Adrenal gland (tissue), 12 donors: Measurements from ENCODE around the gene RAB40A. TPM values are rescaled to one million over a fixed set of nuclear protein-coding genes. Genes with fewer than 3 reads are reported as not detected.

ENCODE experiments used
- DNase-seq, 7 donors: peaks; one replicate each; pipeline ENCODE4 v3.0.0-alpha.2; 2019 to 2020
- H3K27ac ChIP-seq, 5 donors: fragments of 200-600 bp; sonication (generic) in 4 of 5; 1 replicate in 3 of 5; 2 replicates in 2 of 5; pipeline versions ENCODE4 v1.5.1 to v1.8.0; 2016 to 2020; ENCODE audit warnings: mild to moderate bottlenecking in 1 of 5
- H3K27me3 ChIP-seq: fragments of 200-600 bp; 2 replicates; pipeline ENCODE4 v1.8.0; 2021
- H3K36me3 ChIP-seq, 2 donors: fragments of 200-600 bp; replicated peaks in 1 of 2; 1 replicate in 1 of 2; 2 replicates in 1 of 2; pipeline versions ENCODE4 v1.5.1 to v1.8.0; 2018 to 2022
- H3K4me1 ChIP-seq, 2 donors: fragments of 200-600 bp; replicated peaks in 1 of 2; 1 replicate in 1 of 2; 2 replicates in 1 of 2; pipeline versions ENCODE4 v1.5.1 to v1.8.0; 2018 to 2021
- H3K4me3 ChIP-seq, 4 donors: fragments of 200-600 bp; sonication (generic) in 3 of 4; one replicate each; pipeline ENCODE4 v1.5.1; 2016 to 2018
- H3K9me3 ChIP-seq, 3 donors: fragments of 200-600 bp; sonication (generic) in 1 of 3; replicated peaks in 1 of 3; 1 replicate in 2 of 3; 2 replicates in 1 of 3; pipeline versions ENCODE4 v1.5.1 to v1.8.0; 2016 to 2021
- POLR2A ChIP-seq, 2 donors: fragments of 450-650 bp; IDR thresholded peaks; one replicate each; pipeline ENCODE4 v1.6.1; 2017; ENCODE audit warnings: antibody characterized with exemption in 2 of 2, mild to moderate bottlenecking in 2 of 2, moderate library complexity in 1 of 2
- WGBS, 4 donors: extraction: QIAGEN DNeasy Blood & Tissue Kit in 2 of 4; methylation state at CpG; one replicate each; pipeline versions ENCODE4 v1.1.5 to v1.1.7; 2013 to 2017; 5-methylcytosine and 5-hydroxymethylcytosine counted together
- intact Hi-C, 2 donors: fragments of 100-400 bp; cut with DNase I; formaldehyde crosslinking; loops; one replicate each; pipeline versions ENCODE4 v1.14.1 to v1.15.0; 2022 to 2023
- polyA plus RNA-seq, 3 donors: library from polyadenylated mRNA; stranded (reverse); fragments of 200-250 nt in 2 of 3; fragments of 350-450 nt in 1 of 3; fragmentation: Illumina TruSeq in 1 of 3; extraction: RNeasy Lipid Tissue Mini Kit (QIAGEN cat#74804) in 1 of 3; gene quantifications; one replicate each; pipeline ENCODE4 v1.2.3, GENCODE V29; 2013 to 2014
- total RNA-seq, 9 donors: library from RNA; depleted of rRNA in 4 of 9; stranded (reverse); fragments of >200 nt in 4 of 9; fragments of 120-200 nt in 1 of 9; fragmentation: NEBNext Ultra II Directional in 1 of 9; extraction: Animal tissue kit (Norgen Biotek cat#: 25700) in 1 of 9; gene quantifications; one replicate each; pipeline versions ENCODE4 v1.1.0 to v1.2.4, GENCODE V29; 2013 to 2023
- TF ChIP-seq, protein P1 (sequence below), 6 experiments: fragments of 450-650 bp in 4 of 6; fragments of 200-600 bp in 2 of 6; sonication (generic) in 1 of 6; IDR thresholded peaks; 1 replicate in 5 of 6; 2 replicates in 1 of 6; pipeline versions ENCODE4 v1.5.1 to v1.8.0; 2016 to 2021; ENCODE audit warnings: antibody characterized with exemption in 6 of 6, mild to moderate bottlenecking in 2 of 6, moderate library complexity in 1 of 6
- donor health status: healthy with polysubstance abuse.
- donor health status: Bipolar disorder and iron deficiency.
- donor health status: DM: yes; HTN: yes; CAD: no.
- donor health status: DM: no; HTN: no; CAD: no.
- donor health status: DM: no; HTN: no; CAD: no.
- donor health status: DM: yes; HTN: yes; CAD: no.

The RAB40A gene
- total and polyA plus RNA-seq, 12 donors = 0.65 to 3.4 (median 1.2) TPM

DNA sequence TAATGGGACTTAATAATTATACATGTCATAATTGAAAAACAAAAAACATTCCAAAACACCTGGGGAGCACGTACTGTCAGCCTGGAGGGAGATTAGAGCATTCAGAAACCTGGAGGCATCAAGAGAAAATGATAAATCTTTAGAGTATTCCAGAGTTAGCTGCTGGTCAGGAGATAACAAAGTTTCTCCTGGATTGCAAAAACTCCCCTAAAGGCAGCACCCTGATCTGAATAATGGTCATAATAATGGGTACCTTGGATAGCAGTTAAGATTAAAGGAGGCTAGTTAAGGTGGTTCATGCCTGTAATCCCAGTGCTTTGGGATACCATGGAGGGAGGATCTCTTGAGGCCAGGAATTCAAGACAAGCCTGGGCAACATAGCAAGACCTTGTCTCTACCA is 15.9 kb upstream of the RAB40A start:
- TF ChIP-seq POLR2A (IDR thresholded peaks at IDR 0.05) = no peak
- TF ChIP-seq, protein P1, sequence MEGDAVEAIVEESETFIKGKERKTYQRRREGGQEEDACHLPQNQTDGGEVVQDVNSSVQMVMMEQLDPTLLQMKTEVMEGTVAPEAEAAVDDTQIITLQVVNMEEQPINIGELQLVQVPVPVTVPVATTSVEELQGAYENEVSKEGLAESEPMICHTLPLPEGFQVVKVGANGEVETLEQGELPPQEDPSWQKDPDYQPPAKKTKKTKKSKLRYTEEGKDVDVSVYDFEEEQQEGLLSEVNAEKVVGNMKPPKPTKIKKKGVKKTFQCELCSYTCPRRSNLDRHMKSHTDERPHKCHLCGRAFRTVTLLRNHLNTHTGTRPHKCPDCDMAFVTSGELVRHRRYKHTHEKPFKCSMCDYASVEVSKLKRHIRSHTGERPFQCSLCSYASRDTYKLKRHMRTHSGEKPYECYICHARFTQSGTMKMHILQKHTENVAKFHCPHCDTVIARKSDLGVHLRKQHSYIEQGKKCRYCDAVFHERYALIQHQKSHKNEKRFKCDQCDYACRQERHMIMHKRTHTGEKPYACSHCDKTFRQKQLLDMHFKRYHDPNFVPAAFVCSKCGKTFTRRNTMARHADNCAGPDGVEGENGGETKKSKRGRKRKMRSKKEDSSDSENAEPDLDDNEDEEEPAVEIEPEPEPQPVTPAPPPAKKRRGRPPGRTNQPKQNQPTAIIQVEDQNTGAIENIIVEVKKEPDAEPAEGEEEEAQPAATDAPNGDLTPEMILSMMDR (IDR thresholded peaks at IDR 0.05) = no peak
- H3K27ac ChIP-seq = peak overlapping the region in 2 of 5 donors; percentile 37 to 38
- no peak for DNase-seq
- intact Hi-C loops = loop anchor here (10.0 kb wide), 2 partner anchors 140 to 170 kb away; no protein-coding TSS in a partner anchor
- H3K4me3 ChIP-seq = no peak overlapping the region
- H3K36me3 ChIP-seq = no peaks in the 10 kb centered on the region
- 38 to 86% (median 57%) methylated on average over 1 of the region's 1 CpG for WGBS, 4 donors
- H3K9me3 ChIP-seq = no peaks in the 10 kb centered on the region
- peaks cover 3% of the 10 kb centered on the region for H3K27me3 ChIP-seq
- H3K4me1 ChIP-seq = no peaks in the 10 kb centered on the region

DNA sequence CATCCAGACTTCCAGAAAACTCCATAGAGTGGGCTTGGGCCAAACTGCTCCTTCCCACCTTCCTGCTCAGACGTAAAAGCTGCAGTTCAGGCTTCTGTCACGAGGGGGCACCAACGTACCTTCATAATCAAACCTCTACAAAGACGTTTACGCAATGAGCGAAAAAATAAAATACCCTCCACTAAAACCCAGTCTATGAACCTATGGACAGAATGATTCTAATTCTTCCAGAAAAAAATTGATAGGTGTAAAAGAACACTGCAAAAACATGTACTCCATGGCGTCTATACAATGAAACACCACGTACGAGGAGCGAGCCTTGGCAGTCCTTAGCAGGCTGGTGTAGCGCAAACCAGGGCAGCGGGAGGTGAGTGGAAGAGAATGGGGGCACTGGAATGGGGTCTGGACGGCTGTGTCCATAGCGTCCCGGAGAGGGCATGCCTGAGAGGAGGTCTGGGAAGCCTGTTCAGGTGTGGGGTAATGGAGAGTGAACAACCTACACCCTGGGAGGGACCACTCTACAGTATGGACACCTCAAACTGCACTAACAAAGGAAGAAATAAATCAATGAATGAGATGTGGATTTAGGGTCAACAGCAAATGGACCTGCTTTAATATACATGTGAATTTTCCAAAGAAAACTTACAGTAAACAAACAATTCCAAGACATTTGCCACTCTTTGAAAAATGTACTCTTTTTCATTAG is 14.4 kb upstream of the RAB40A start:
- Histone ChIP-seq H3K9me3 (no peaks in the 10 kb centered on the region), H3K27me3 (peaks cover 3% of the 10 kb centered on the region), H3K27ac (peak overlapping the region in 2 of 5 donors; percentile 27 to 59), H3K36me3 (no peaks in the 10 kb centered on the region), H3K4me3 (peak overlapping the region in 1 of 4 donors; percentile 51), H3K4me1 (no peaks in the 10 kb centered on the region)
- intact Hi-C loops = loop anchor here (5.0 to 10.0 kb wide), 3 partner anchors 141 to 284 kb away; no protein-coding TSS in a partner anchor
- WGBS, 4 donors = 3 to 17% (median 10%) methylated on average over 15 of the region's 15 CpGs
- peak; percentile 57 to 93 (median 84) for DNase-seq
- TF ChIP-seq, protein P1 (IDR thresholded peaks at IDR 0.05) = peak; percentile 72 to 81 (median 78)
- no peak for TF ChIP-seq POLR2A (IDR thresholded peaks at IDR 0.05)

- no peak for DNase-seq
- Histone ChIP-seq H3K27ac (no peak overlapping the region), H3K27me3 (no peaks in the 10 kb centered on the region), H3K9me3 (no peaks in the 10 kb centered on the region), H3K4me3 (no peak overlapping the region), H3K4me1 (no peaks in the 10 kb centered on the region), H3K36me3 (no peaks in the 10 kb centered on the region)
- WGBS, 4 donors = 71 to 100% (median 83%) methylated on average over 6 of the region's 6 CpGs
- TF ChIP-seq, protein P1 (IDR thresholded peaks at IDR 0.05) = no peak
- no peak for TF ChIP-seq POLR2A (IDR thresholded peaks at IDR 0.05)
- intact Hi-C loops = loop anchor here (5.0 to 10.0 kb wide), 3 partner anchors 144 to 286 kb away; no protein-coding TSS in a partner anchor
Measured at GRCh38 chrX:103531002-103531401, 11.7 kb upstream of the RAB40A start.

- Histone ChIP-seq H3K27ac (no peak overlapping the region), H3K36me3 (no peaks in the 10 kb centered on the region), H3K4me1 (no peaks in the 10 kb centered on the region), H3K4me3 (no peak overlapping the region), H3K9me3 (no peaks in the 10 kb centered on the region), H3K27me3 (no peaks in the 10 kb centered on the region)
- TF ChIP-seq POLR2A (IDR thresholded peaks at IDR 0.05) = no peak
- TF ChIP-seq, protein P1 (IDR thresholded peaks at IDR 0.05) = no peak
- no peak for DNase-seq
- intact Hi-C loops = loop anchor here (5.0 to 10.0 kb wide), 3 partner anchors 144 to 287 kb away; no protein-coding TSS in a partner anchor
- 61 to 100% (median 77%) methylated on average over 1 of the region's 1 CpG for WGBS, 4 donors
Measured at GRCh38 chrX:103530545-103530944, 11.3 kb upstream of the RAB40A start.
